CD4-positive, alpha-beta memory T cell (primary cell): Measurements from ENCODE around the gene GTF2A1. TPM values are rescaled to one million over a fixed set of nuclear protein-coding genes. Genes with fewer than 3 reads are reported as not detected.

Source experiments
- CTCF ChIA-PET: fragments of 350-600 bp; sonication (Branson Sonifier 250); formaldehyde crosslinking; loops from one replicate; lab custom pipeline; 2021; ENCODE audit warnings: inconsistent platforms; ENCODE audit not compliant: partially characterized antibody; lab: Charles Lee
- POLR2A ChIA-PET: fragments of 350-600 bp; sonication (Branson Sonifier 250); formaldehyde crosslinking; loops from one replicate; lab custom pipeline; 2021; ENCODE audit not compliant: partially characterized antibody; lab: Charles Lee
- DNase-seq, 5 donors: peaks; one replicate each; pipeline versions ENCODE4 v3.0.0 to v3.0.0-alpha.2; 2020 to 2022; ENCODE audit warnings: mixed read lengths in 1 of 5
- H3K27ac ChIP-seq: one replicate; pipeline ENCODE4 v1.7.0; 2013; ENCODE audit warnings: low read depth, low read length
- H3K27me3 ChIP-seq: 2 replicates; pipeline ENCODE4 v1.7.0; 2013; ENCODE audit warnings: mild to moderate bottlenecking, low read length, moderate library complexity; ENCODE audit not compliant: insufficient read depth
- H3K36me3 ChIP-seq: 2 replicates; pipeline ENCODE4 v1.7.0; 2013; ENCODE audit warnings: mild to moderate bottlenecking, low read length, moderate library complexity; ENCODE audit not compliant: insufficient read depth
- H3K4me1 ChIP-seq: 2 replicates; pipeline ENCODE4 v1.7.0; 2013; ENCODE audit warnings: mild to moderate bottlenecking, low read length, moderate library complexity; ENCODE audit not compliant: insufficient read depth
- H3K4me3 ChIP-seq, 2 donors: one replicate each; pipeline ENCODE4 v1.7.0; 2013; ENCODE audit warnings: low read length in 2 of 2, mild to moderate bottlenecking in 1 of 2
- H3K9me3 ChIP-seq, 2 donors: one replicate each; pipeline ENCODE4 v1.7.0; 2013; ENCODE audit warnings: low read length in 2 of 2, control low read depth in 1 of 2; ENCODE audit not compliant: control insufficient read depth in 1 of 2
- H3K27ac Mint-ChIP-seq, 7 donors: one replicate each; pipeline ENCODE4 v1.8.0; 2020 to 2021; ENCODE audit warnings: mixed read lengths in 7 of 7, mild to moderate bottlenecking in 6 of 7, inconsistent platforms in 3 of 7, moderate library complexity in 3 of 7
- H3K27me3 Mint-ChIP-seq, 2 donors: one replicate each; pipeline ENCODE4 v1.8.0; 2020 to 2021; ENCODE audit warnings: mixed read lengths in 2 of 2
- H3K36me3 Mint-ChIP-seq, 2 donors: one replicate each; pipeline ENCODE4 v1.8.0; 2020 to 2021; ENCODE audit warnings: mixed read lengths in 2 of 2, inconsistent platforms in 1 of 2, mild to moderate bottlenecking in 1 of 2
- H3K4me1 Mint-ChIP-seq, 4 donors: one replicate each; pipeline ENCODE4 v1.8.0; 2020 to 2021; ENCODE audit warnings: mixed read lengths in 4 of 4, mild to moderate bottlenecking in 1 of 4
- H3K4me3 Mint-ChIP-seq, 8 donors: one replicate each; pipeline ENCODE4 v1.8.0; 2020 to 2021; ENCODE audit warnings: mixed read lengths in 8 of 8, mild to moderate bottlenecking in 7 of 8, moderate library complexity in 6 of 8, inconsistent platforms in 3 of 8
- H3K9me3 Mint-ChIP-seq, 8 donors: one replicate each; pipeline ENCODE4 v1.8.0; 2020 to 2021; ENCODE audit warnings: mixed read lengths in 8 of 8, mild to moderate bottlenecking in 5 of 8, inconsistent platforms in 3 of 8, moderate library complexity in 1 of 8
- intact Hi-C: fragments of 100-400 bp; cut with micrococcal nuclease; formaldehyde crosslinking; loops from one replicate; pipeline ENCODE4 v1.15.1; 2023
- polyA plus RNA-seq, 2 donors: library from polyadenylated mRNA; unstranded; fragments of 300-500 nt; fragmentation: Illumina TruSeq; gene quantifications; one replicate each; pipeline ENCODE4 v1.2.3, GENCODE V29; 2021
- total RNA-seq, 2 experiments: library from RNA; stranded (reverse); gene quantifications; one replicate each; pipeline ENCODE4 v1.2.3, GENCODE V29; 2021

GTF2A1 gene
- total and polyA plus RNA-seq, 4 experiments from 2014 or later, result 8.9 to 40.8 (median 22.7) TPM

- no peaks in the 10 kb centered on the region for H3K36me3 ChIP-seq
- no peaks in the 10 kb centered on the region for H3K9me3 ChIP-seq
- Mint-ChIP-seq H3K27me3 (no peaks in the 10 kb centered on the region), H3K4me1 (peaks cover 8 to 10% (median 9%) of the 10 kb centered on the region in 4 donors), H3K9me3 (peaks cover 0 to 3% (median 0%) of the 10 kb centered on the region in 8 donors), H3K27ac (no peak overlapping the region), H3K36me3 (peaks cover 0 to 4% of the 10 kb centered on the region in 2 donors), H3K4me3 (no peak overlapping the region)
- CTCF ChIA-PET, result no interaction called here
- peaks cover 8% of the 10 kb centered on the region for H3K4me1 ChIP-seq
- H3K27ac ChIP-seq, result no peak overlapping the region
- no peak overlapping the region for H3K4me3 ChIP-seq
- intact Hi-C loops, result no loop called here
- POLR2A ChIA-PET, result no interaction called here
- no peak for DNase-seq
- H3K27me3 ChIP-seq, result no peaks in the 10 kb centered on the region
Measured at GRCh38 chr14:81148635-81149034, 72.1 kb downstream of the GTF2A1 start.

- peak overlapping the region in 3 of 7 donors; percentile 0 to 49 (median 15) for H3K27ac Mint-ChIP-seq
Measured at GRCh38 chr14:81147140-81147897, 73.4 kb downstream of the GTF2A1 start.

GRCh38 chr14:81144824-81145603, 75.7 kb downstream of the GTF2A1 start:
- Mint-ChIP-seq H3K27me3 (no peaks in the 10 kb centered on the region), H3K9me3 (peaks cover 0 to 4% (median 0%) of the 10 kb centered on the region in 8 donors), H3K4me3 (no peak overlapping the region), H3K4me1 (peaks cover 8 to 10% (median 9%) of the 10 kb centered on the region in 4 donors), H3K27ac (no peak overlapping the region), H3K36me3 (peaks cover 0 to 5% of the 10 kb centered on the region in 2 donors)
- Histone ChIP-seq H3K9me3 (no peaks in the 10 kb centered on the region), H3K27me3 (no peaks in the 10 kb centered on the region), H3K4me1 (peaks cover 8% of the 10 kb centered on the region), H3K36me3 (no peaks in the 10 kb centered on the region), H3K27ac (no peak overlapping the region), H3K4me3 (no peak overlapping the region)
- CTCF ChIA-PET, result interaction anchor here (1.0 kb wide), 1 partner anchor 25 kb away, joined by 3 read pairs; no protein-coding TSS in a partner anchor
- POLR2A ChIA-PET, result no interaction called here
- intact Hi-C loops, result no loop called here
- no peak for DNase-seq

More at GRCh38 chr14:81147140-81147897, 73.4 kb downstream of the GTF2A1 start:
- Histone ChIP-seq H3K4me3 (no peak overlapping the region), H3K36me3 (no peaks in the 10 kb centered on the region), H3K27me3 (no peaks in the 10 kb centered on the region), H3K4me1 (peaks cover 8% of the 10 kb centered on the region), H3K9me3 (no peaks in the 10 kb centered on the region), H3K27ac (no peak overlapping the region)
- peaks cover 8 to 10% (median 9%) of the 10 kb centered on the region in 4 donors for H3K4me1 Mint-ChIP-seq
- peaks cover 0 to 4% (median 0%) of the 10 kb centered on the region in 8 donors for H3K9me3 Mint-ChIP-seq
- intact Hi-C loops, result no loop called here
- POLR2A ChIA-PET, result no interaction called here
- H3K27me3 Mint-ChIP-seq, result no peaks in the 10 kb centered on the region
- DNase-seq, result no peak
- H3K4me3 Mint-ChIP-seq, result no peak overlapping the region
- CTCF ChIA-PET, result interaction anchor here (1.2 kb wide), 1 partner anchor 24 kb away, joined by 7 read pairs; no protein-coding TSS in a partner anchor
- H3K36me3 Mint-ChIP-seq, result peaks cover 0 to 5% of the 10 kb centered on the region in 2 donors

GRCh38 chr14:81143793-81144192, 77.0 kb downstream of the GTF2A1 start:
- Mint-ChIP-seq H3K36me3 (peaks cover 0 to 5% of the 10 kb centered on the region in 2 donors), H3K4me1 (peaks cover 8 to 10% (median 9%) of the 10 kb centered on the region in 4 donors), H3K27me3 (no peaks in the 10 kb centered on the region), H3K4me3 (no peak overlapping the region), H3K27ac (no peak overlapping the region), H3K9me3 (peaks cover 0 to 4% (median 0%) of the 10 kb centered on the region in 8 donors)
- no peaks in the 10 kb centered on the region for H3K27me3 ChIP-seq
- H3K27ac ChIP-seq, result no peak overlapping the region
- no peak overlapping the region for H3K4me3 ChIP-seq
- intact Hi-C loops, result no loop called here
- peaks cover 8% of the 10 kb centered on the region for H3K4me1 ChIP-seq
- no peak for DNase-seq
- CTCF ChIA-PET, result no interaction called here
- H3K9me3 ChIP-seq, result no peaks in the 10 kb centered on the region
- H3K36me3 ChIP-seq, result no peaks in the 10 kb centered on the region
- POLR2A ChIA-PET, result no interaction called here

- intact Hi-C loops, result no loop called here
- DNase-seq, result no peak
Measured at GRCh38 chr14:81141426-81141825, 79.3 kb downstream of the GTF2A1 start.

GRCh38 chr14:81138429-81138828, 82.3 kb downstream of the GTF2A1 start:
- Histone ChIP-seq H3K27me3 (no peaks in the 10 kb centered on the region), H3K9me3 (no peaks in the 10 kb centered on the region), H3K4me3 (no peak overlapping the region), H3K4me1 (no peaks in the 10 kb centered on the region), H3K27ac (no peak overlapping the region), H3K36me3 (no peaks in the 10 kb centered on the region)
- ChIA-PET POLR2A (no interaction called here), CTCF (no interaction called here)
- Mint-ChIP-seq H3K27me3 (no peaks in the 10 kb centered on the region), H3K36me3 (no peaks in the 10 kb centered on the region), H3K9me3 (no peaks in the 10 kb centered on the region), H3K27ac (no peak overlapping the region), H3K4me1 (no peaks in the 10 kb centered on the region), H3K4me3 (no peak overlapping the region)
- intact Hi-C loops, result no loop called here
- no peak for DNase-seq

More at GRCh38 chr14:81141426-81141825, 79.3 kb downstream of the GTF2A1 start:
- ChIA-PET POLR2A (no interaction called here), CTCF (no interaction called here)
- no peak overlapping the region for H3K27ac Mint-ChIP-seq
- H3K9me3 Mint-ChIP-seq, result peaks cover 0 to 4% (median 0%) of the 10 kb centered on the region in 8 donors
- H3K27ac ChIP-seq, result no peak overlapping the region
- H3K4me3 ChIP-seq, result no peak overlapping the region
- peaks cover 0 to 5% of the 10 kb centered on the region in 2 donors for H3K36me3 Mint-ChIP-seq
- peaks cover 0 to under 1% (median 0%) of the 10 kb centered on the region in 4 donors for H3K4me1 Mint-ChIP-seq
- no peaks in the 10 kb centered on the region for H3K9me3 ChIP-seq
- H3K27me3 Mint-ChIP-seq, result no peaks in the 10 kb centered on the region
- H3K27me3 ChIP-seq, result no peaks in the 10 kb centered on the region
- no peak overlapping the region for H3K4me3 Mint-ChIP-seq
- H3K4me1 ChIP-seq, result no peaks in the 10 kb centered on the region
- H3K36me3 ChIP-seq, result no peaks in the 10 kb centered on the region

GRCh38 chr14:81137316-81137715, 83.4 kb downstream of the GTF2A1 start:
- Mint-ChIP-seq H3K9me3 (no peaks in the 10 kb centered on the region), H3K36me3 (no peaks in the 10 kb centered on the region), H3K27ac (no peak overlapping the region), H3K27me3 (peaks cover 0 to 2% of the 10 kb centered on the region in 2 donors), H3K4me3 (no peak overlapping the region), H3K4me1 (no peaks in the 10 kb centered on the region)
- ChIA-PET POLR2A (no interaction called here), CTCF (no interaction called here)
- no peaks in the 10 kb centered on the region for H3K4me1 ChIP-seq
- H3K4me3 ChIP-seq, result no peak overlapping the region
- H3K36me3 ChIP-seq, result no peaks in the 10 kb centered on the region
- no peaks in the 10 kb centered on the region for H3K9me3 ChIP-seq
- H3K27ac ChIP-seq, result no peak overlapping the region
- no peak for DNase-seq
- H3K27me3 ChIP-seq, result no peaks in the 10 kb centered on the region
- intact Hi-C loops, result no loop called here
